HAP-1 (cell line): Measurements from ENCODE around the gene RPS19.

Experiments
- DNase-seq, 2 experiments: peaks; one replicate each; pipeline ENCODE4 v3.0.0-alpha.2; 2016 to 2020; ENCODE audit warnings: low spot score in 2 of 2
- H3K27me3 ChIP-seq: fragments of 250-450 bp; sonication (Bioruptor Pico); 2 replicates; pipeline ENCODE4 v1.5.1; 2020; ENCODE audit warnings: low read depth, mild to moderate bottlenecking, moderate library complexity
- H3K36me3 ChIP-seq: fragments of 250-450 bp; sonication (Bioruptor Pico); replicated peaks from 2 replicates; pipeline ENCODE4 v1.5.1; 2020; ENCODE audit warnings: mild to moderate bottlenecking
- H3K4me1 ChIP-seq: fragments of 250-450 bp; sonication (Bioruptor Pico); 2 replicates; pipeline ENCODE4 v1.5.1; 2020; ENCODE audit warnings: mild to moderate bottlenecking
- H3K4me3 ChIP-seq: fragments of 250-450 bp; sonication (Bioruptor Pico); 2 replicates; pipeline ENCODE4 v1.5.1; 2020; ENCODE audit warnings: mild to moderate bottlenecking, moderate library complexity
- H3K9me3 ChIP-seq: fragments of 250-450 bp; sonication (Bioruptor Pico); 2 replicates; pipeline ENCODE4 v1.5.1; 2020; ENCODE audit warnings: mild to moderate bottlenecking, moderate library complexity
- in situ Hi-C: fragments of 300-500 bp; cut with MboI; formaldehyde crosslinking; loops from 3 replicates; pipeline ENCODE4 v1.14.3; 2020; ENCODE audit warnings: low sequenced_read_pairs, inconsistent platforms, mixed read lengths

The RPS19 gene

GRCh38 chr19:41847351-41848105 is 12.5 kb upstream of the RPS19 start:
- no peaks in the 10 kb centered on the region for H3K9me3 ChIP-seq
- no peak overlapping the region for H3K4me3 ChIP-seq
- in situ Hi-C loops: no loop called here
- DNase-seq: no peak
- no peaks in the 10 kb centered on the region for H3K36me3 ChIP-seq
- no peaks in the 10 kb centered on the region for H3K4me1 ChIP-seq
- peaks cover 18% of the 10 kb centered on the region for H3K27me3 ChIP-seq

GRCh38 chr19:41848666-41849065 is 11.4 kb upstream of the RPS19 start:
- H3K36me3 ChIP-seq: no peaks in the 10 kb centered on the region
- H3K27me3 ChIP-seq: peaks cover 29% of the 10 kb centered on the region
- no peak for DNase-seq
- in situ Hi-C loops: no loop called here
- H3K4me3 ChIP-seq: no peak overlapping the region
- H3K4me1 ChIP-seq: no peaks in the 10 kb centered on the region
- no peaks in the 10 kb centered on the region for H3K9me3 ChIP-seq

- Histone ChIP-seq H3K4me1 (no peaks in the 10 kb centered on the region), H3K9me3 (no peaks in the 10 kb centered on the region), H3K4me3 (no peak overlapping the region), H3K36me3 (no peaks in the 10 kb centered on the region), H3K27me3 (peaks cover 32% of the 10 kb centered on the region)
- DNase-seq: no peak
- in situ Hi-C loops: no loop called here
These were observed 11.0 kb upstream of the RPS19 start for GRCh38 chr19:41849067-41849466.

GRCh38 chr19:41850381-41850780 is 9.7 kb upstream of the RPS19 start:
- in situ Hi-C loops: no loop called here
- Histone ChIP-seq H3K4me1 (no peaks in the 10 kb centered on the region), H3K4me3 (no peak overlapping the region), H3K9me3 (no peaks in the 10 kb centered on the region), H3K36me3 (no peaks in the 10 kb centered on the region), H3K27me3 (peaks cover 39% of the 10 kb centered on the region)
- DNase-seq: no peak

- H3K27me3 ChIP-seq: peaks cover 41% of the 10 kb centered on the region
- no peaks in the 10 kb centered on the region for H3K36me3 ChIP-seq
- H3K9me3 ChIP-seq: no peaks in the 10 kb centered on the region
- no peak for DNase-seq
- no peaks in the 10 kb centered on the region for H3K4me1 ChIP-seq
- no peak overlapping the region for H3K4me3 ChIP-seq
- in situ Hi-C loops: no loop called here
These were observed 8.6 kb upstream of the RPS19 start for GRCh38 chr19:41851456-41851855.

- Histone ChIP-seq H3K4me1 (no peaks in the 10 kb centered on the region), H3K4me3 (no peak overlapping the region), H3K9me3 (no peaks in the 10 kb centered on the region), H3K36me3 (no peaks in the 10 kb centered on the region), H3K27me3 (peaks cover 45% of the 10 kb centered on the region)
- in situ Hi-C loops: no loop called here
- DNase-seq: no peak
These were observed 6.7 kb upstream of the RPS19 start for GRCh38 chr19:41853344-41853743.

- DNase-seq: no peak
- in situ Hi-C loops: no loop called here
These were observed 6.3 kb upstream of the RPS19 start for GRCh38 chr19:41853768-41854167.

GRCh38 chr19:41859213-41859617 is 840 bp upstream of the RPS19 start:
- no peak for DNase-seq
- Histone ChIP-seq H3K27me3 (peaks cover 12% of the 10 kb centered on the region), H3K4me3 (no peak overlapping the region), H3K36me3 (peaks cover 42% of the 10 kb centered on the region), H3K4me1 (peaks cover 26% of the 10 kb centered on the region), H3K9me3 (no peaks in the 10 kb centered on the region)
- in situ Hi-C loops: no loop called here

More at GRCh38 chr19:41853768-41854167, 6.3 kb upstream of the RPS19 start:
- Histone ChIP-seq H3K27me3 (peaks cover 45% of the 10 kb centered on the region), H3K4me1 (no peaks in the 10 kb centered on the region), H3K9me3 (no peaks in the 10 kb centered on the region), H3K36me3 (no peaks in the 10 kb centered on the region), H3K4me3 (no peak overlapping the region)

- Histone ChIP-seq H3K36me3 (peaks cover 55% of the 10 kb centered on the region), H3K4me1 (peaks cover 31% of the 10 kb centered on the region), H3K27me3 (peaks cover 5% of the 10 kb centered on the region; the same call in 1 of the 2 replicates), H3K9me3 (no peaks in the 10 kb centered on the region), H3K4me3 (peak overlapping the region; percentile 95)
- peak in 1 of 2 experiments; percentile 41 for DNase-seq
- in situ Hi-C loops: no loop called here
These were observed 512 bp downstream of the RPS19 start for GRCh38 chr19:41860419-41861115.

- Histone ChIP-seq H3K4me3 (peak overlapping the region; percentile 95), H3K27me3 (peaks cover 5% of the 10 kb centered on the region; the same call in 1 of the 2 replicates), H3K36me3 (peaks cover 62% of the 10 kb centered on the region), H3K9me3 (no peaks in the 10 kb centered on the region), H3K4me1 (peaks cover 31% of the 10 kb centered on the region)
- peak in 1 of 2 experiments; percentile 34 for DNase-seq
- in situ Hi-C loops: no loop called here
These were observed 1.2 kb downstream of the RPS19 start for GRCh38 chr19:41861116-41861768.

- no peak for DNase-seq
- peaks cover 5% of the 10 kb centered on the region; the same call in 1 of the 2 replicates for H3K27me3 ChIP-seq
- in situ Hi-C loops: no loop called here
- H3K4me3 ChIP-seq: peak overlapping the region; percentile 95
- no peaks in the 10 kb centered on the region for H3K9me3 ChIP-seq
- peaks cover 31% of the 10 kb centered on the region for H3K4me1 ChIP-seq
- H3K36me3 ChIP-seq: peaks cover 68% of the 10 kb centered on the region
These were observed 1.8 kb downstream of the RPS19 start for GRCh38 chr19:41861846-41862245.

GRCh38 chr19:41862445-41862986 is 2.5 kb downstream of the RPS19 start:
- Histone ChIP-seq H3K4me1 (peaks cover 31% of the 10 kb centered on the region), H3K27me3 (no peaks in the 10 kb centered on the region; the same call in 1 of the 2 replicates), H3K4me3 (peak overlapping the region; percentile 95; the same call in 1 of the 2 replicates), H3K36me3 (peaks cover 75% of the 10 kb centered on the region), H3K9me3 (no peaks in the 10 kb centered on the region)
- DNase-seq: no peak
- in situ Hi-C loops: no loop called here

- Histone ChIP-seq H3K27me3 (no peaks in the 10 kb centered on the region), H3K36me3 (peaks cover 83% of the 10 kb centered on the region), H3K4me3 (no peak overlapping the region), H3K4me1 (peaks cover 31% of the 10 kb centered on the region), H3K9me3 (no peaks in the 10 kb centered on the region)
- DNase-seq: no peak
- in situ Hi-C loops: no loop called here
These were observed 3.3 kb downstream of the RPS19 start for GRCh38 chr19:41863209-41863931.
